DOHH2 (cell line): ENCODE data around the gene MPND.

ENCODE experiments used
- EZH2phosphoT487 ChIP-seq: fragments of 200-600 bp; sonication (generic); IDR thresholded peaks from 2 replicates; pipeline ENCODE4 v1.6.1; 2017; ENCODE audit warnings: borderline replicate concordance, mild to moderate bottlenecking, antibody characterized with exemption, low read length, moderate library complexity, mixed read lengths
- TF ChIP-seq, protein P1 (sequence below): fragments of 200-600 bp; sonication (generic); IDR thresholded peaks from one replicate; pipeline ENCODE4 v1.5.1; 2014; ENCODE audit warnings: antibody characterized with exemption, mild to moderate bottlenecking, low read depth, low read length; ENCODE audit not compliant: poor library complexity, severe bottlenecking

- TF ChIP-seq, protein P1, sequence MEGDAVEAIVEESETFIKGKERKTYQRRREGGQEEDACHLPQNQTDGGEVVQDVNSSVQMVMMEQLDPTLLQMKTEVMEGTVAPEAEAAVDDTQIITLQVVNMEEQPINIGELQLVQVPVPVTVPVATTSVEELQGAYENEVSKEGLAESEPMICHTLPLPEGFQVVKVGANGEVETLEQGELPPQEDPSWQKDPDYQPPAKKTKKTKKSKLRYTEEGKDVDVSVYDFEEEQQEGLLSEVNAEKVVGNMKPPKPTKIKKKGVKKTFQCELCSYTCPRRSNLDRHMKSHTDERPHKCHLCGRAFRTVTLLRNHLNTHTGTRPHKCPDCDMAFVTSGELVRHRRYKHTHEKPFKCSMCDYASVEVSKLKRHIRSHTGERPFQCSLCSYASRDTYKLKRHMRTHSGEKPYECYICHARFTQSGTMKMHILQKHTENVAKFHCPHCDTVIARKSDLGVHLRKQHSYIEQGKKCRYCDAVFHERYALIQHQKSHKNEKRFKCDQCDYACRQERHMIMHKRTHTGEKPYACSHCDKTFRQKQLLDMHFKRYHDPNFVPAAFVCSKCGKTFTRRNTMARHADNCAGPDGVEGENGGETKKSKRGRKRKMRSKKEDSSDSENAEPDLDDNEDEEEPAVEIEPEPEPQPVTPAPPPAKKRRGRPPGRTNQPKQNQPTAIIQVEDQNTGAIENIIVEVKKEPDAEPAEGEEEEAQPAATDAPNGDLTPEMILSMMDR: no peak
- TF ChIP-seq EZH2phosphoT487: no peak
These were observed 53.8 kb downstream of the MPND start for GRCh38 chr19:4396949-4397783.
